SK-N-SH (cell line): ENCODE measurements around the gene PLCB1. TPM values are rescaled to one million over a fixed set of nuclear protein-coding genes. Genes with fewer than 3 reads are reported as not detected.

Experiments
- CTCF ChIA-PET: fragments of 300-600, 350-600 bp; formaldehyde crosslinking; extraction: SDS; loops from one replicate; lab custom pipeline; 2021; lab: Yijun Ruan, JAX
- POLR2A ChIA-PET: fragments of 350-600 bp; sonication (Branson Sonifier 250); formaldehyde crosslinking; extraction: SDS; loops from one replicate; lab custom pipeline; 2020; ENCODE audit warnings: antibody characterized with exemption, inconsistent platforms; lab: Yijun Ruan, JAX
- DNase-seq: peaks from one replicate; pipeline ENCODE4 v3.0.0; 2012
- H2AFZ ChIP-seq: fragments of 200-600 bp; sonication (generic); 2 replicates; pipeline ENCODE4 v1.8.1; 2016; ENCODE audit warnings: antibody characterized with exemption, mild to moderate bottlenecking, low read depth
- H3F3A ChIP-seq: fragments of 200-600 bp; sonication (generic); replicated peaks from 2 replicates; pipeline ENCODE3; 2016; ENCODE audit warnings: antibody characterized with exemption, mild to moderate bottlenecking; ENCODE audit not compliant: insufficient read depth
- H3K27ac ChIP-seq, 2 experiments: fragments of 200-500 bp in 1 of 2; fragments of 200-600 bp in 1 of 2; sonication (Bioruptor generic) in 1 of 2; sonication (generic), shearing (Covaris generic) in 1 of 2; 2 replicates each; pipeline versions ENCODE4 v1.5.1 to v1.6.1; 2014 to 2016; ENCODE audit warnings: low read depth in 2 of 2, inconsistent platforms in 1 of 2, low read length in 1 of 2, mild to moderate bottlenecking in 1 of 2, mixed read lengths in 1 of 2
- H3K27me3 ChIP-seq: fragments of 200-600 bp; sonication (generic), shearing (Covaris generic); 2 replicates; pipeline ENCODE4 v1.6.1; 2016; ENCODE audit warnings: mixed run types; ENCODE audit not compliant: insufficient read depth
- H3K36me3 ChIP-seq, 2 experiments: fragments of 200-500 bp in 1 of 2; fragments of 200-600 bp in 1 of 2; sonication (Bioruptor generic) in 1 of 2; sonication (generic) in 1 of 2; replicated peaks in 1 of 2; 2 replicates each; pipeline versions ENCODE3 to v1.5.1; 2014 to 2016; ENCODE audit warnings: low read length in 1 of 2, mild to moderate bottlenecking in 1 of 2; ENCODE audit not compliant: insufficient read depth in 2 of 2, control insufficient read depth in 1 of 2
- H3K4me1 ChIP-seq, 2 experiments: fragments of 200-500 bp in 1 of 2; fragments of 200-600 bp in 1 of 2; sonication (Bioruptor generic) in 1 of 2; sonication (generic), shearing (Covaris generic) in 1 of 2; 2 replicates each; pipeline versions ENCODE4 v1.5.1 to v1.6.1; 2014 to 2016; ENCODE audit warnings: low read depth in 1 of 2, low read length in 1 of 2, mixed run types in 1 of 2; ENCODE audit not compliant: insufficient read depth in 2 of 2, control insufficient read depth in 1 of 2
- H3K4me2 ChIP-seq: fragments of 200-600 bp; sonication (generic), shearing (Covaris generic); 2 replicates; pipeline ENCODE4 v1.6.1; 2017; ENCODE audit warnings: mixed run types
- H3K4me3 ChIP-seq, 2 experiments: fragments of 200-500 bp in 1 of 2; fragments of 200-600 bp in 1 of 2; sonication (Bioruptor generic) in 1 of 2; sonication (generic), shearing (Covaris generic) in 1 of 2; 2 replicates each; pipeline versions ENCODE4 v1.5.1 to v1.8.1; 2014 to 2016; ENCODE audit warnings: low read depth in 2 of 2, inconsistent platforms in 1 of 2, low read length in 1 of 2, mild to moderate bottlenecking in 1 of 2, mixed read lengths in 1 of 2, moderate library complexity in 1 of 2
- H3K79me2 ChIP-seq: fragments of 200-600 bp; sonication (generic); 2 replicates; pipeline ENCODE4 v1.8.1; 2017; ENCODE audit warnings: mild to moderate bottlenecking; ENCODE audit not compliant: insufficient read depth
- H3K9ac ChIP-seq: fragments of 200-600 bp; sonication (generic); 2 replicates; pipeline ENCODE4 v1.6.1; 2017; ENCODE audit warnings: mixed run types
- H3K9me2 ChIP-seq: fragments of 200-600 bp; sonication (generic); 2 replicates; pipeline ENCODE4 v1.6.1; 2017; ENCODE audit warnings: mixed run types
- H3K9me3 ChIP-seq: fragments of 200-600 bp; sonication (generic); 2 replicates; pipeline ENCODE4 v1.6.1; 2017; ENCODE audit warnings: mixed run types, mild to moderate bottlenecking, moderate library complexity
- H4K20me1 ChIP-seq: fragments of 200-600 bp; sonication (generic); 2 replicates; pipeline ENCODE4 v1.6.1; 2017; ENCODE audit warnings: mild to moderate bottlenecking, mixed run types; ENCODE audit not compliant: insufficient read depth
- CHD2 ChIP-seq: fragments of 150-350 bp; IDR thresholded peaks from 2 replicates; pipeline ENCODE4 v1.6.1; 2018; ENCODE audit warnings: low read length; ENCODE audit not compliant: partially characterized antibody
- EP300 ChIP-seq, 2 experiments: IDR thresholded peaks; 2 replicates each; pipeline versions ENCODE4 v1.4.0 to v1.6.1; 2012; ENCODE audit warnings: borderline replicate concordance in 1 of 2, low read depth in 1 of 2, low read length in 1 of 2
- FOSL2 ChIP-seq: IDR thresholded peaks from 2 replicates; pipeline ENCODE4 v1.4.0; 2012; ENCODE audit warnings: low read depth, mild to moderate bottlenecking, moderate library complexity, borderline replicate concordance
- FOXJ3 ChIP-seq: sonication (generic); formaldehyde crosslinking; IDR thresholded peaks from 2 replicates; pipeline ENCODE4 v1.5.1; 2020; ENCODE audit warnings: mild to moderate bottlenecking, missing genetic modification reagents
- FOXM1 ChIP-seq: IDR thresholded peaks from 2 replicates; pipeline ENCODE4 v1.4.0; 2012; ENCODE audit warnings: low read depth, mild to moderate bottlenecking
- JUND ChIP-seq: IDR thresholded peaks from 2 replicates; pipeline ENCODE4 v1.4.0; 2012
- MAX ChIP-seq: IDR thresholded peaks from 2 replicates; pipeline ENCODE4 v1.4.0; 2012; ENCODE audit warnings: low read depth
- NFIC ChIP-seq: IDR thresholded peaks from 2 replicates; pipeline ENCODE4 v1.4.0; 2012; ENCODE audit warnings: borderline replicate concordance
- NRF1 ChIP-seq: IDR thresholded peaks from 2 replicates; pipeline ENCODE4 v1.6.1; 2012; ENCODE audit warnings: low read depth, mild to moderate bottlenecking, low read length
- PBX3 ChIP-seq: IDR thresholded peaks from 2 replicates; pipeline ENCODE4; 2012
- POLR2AphosphoS5 ChIP-seq: IDR thresholded peaks from 2 replicates; pipeline ENCODE4 v1.6.1; 2012; ENCODE audit warnings: low read depth, low read length
- RCOR1 ChIP-seq: fragments of 150-350 bp; IDR thresholded peaks from 2 replicates; pipeline ENCODE4 v1.6.1; 2017; ENCODE audit warnings: antibody characterized with exemption, low read length
- REST ChIP-seq: IDR thresholded peaks from 2 replicates; pipeline ENCODE4 v1.6.1; 2012; ENCODE audit warnings: mild to moderate bottlenecking, low read depth, low read length, moderate library complexity
- SIN3A ChIP-seq: IDR thresholded peaks from 2 replicates; pipeline ENCODE4 v1.6.1; 2012; ENCODE audit warnings: low read depth, mild to moderate bottlenecking, low read length, moderate library complexity, borderline replicate concordance
- TAF1 ChIP-seq: IDR thresholded peaks from 2 replicates; pipeline ENCODE4 v1.6.1; 2012; ENCODE audit warnings: low read depth, mild to moderate bottlenecking, low read length, moderate library complexity, borderline replicate concordance
- TCF12 ChIP-seq: IDR thresholded peaks from 2 replicates; pipeline ENCODE4 v1.4.0; 2012
- TEAD4 ChIP-seq: IDR thresholded peaks from 2 replicates; pipeline ENCODE4 v1.4.0; 2012; ENCODE audit warnings: mild to moderate bottlenecking, borderline replicate concordance; ENCODE audit not compliant: insufficient read depth
- YY1 ChIP-seq: IDR thresholded peaks from 2 replicates; pipeline ENCODE4 v1.4.0; 2012; ENCODE audit warnings: low read depth, mild to moderate bottlenecking
- WGBS: methylation state at CpG from one replicate; pipeline ENCODE4 v1.1.6; 2017; ENCODE audit warnings: low lambda C conversion rate; 5-methylcytosine and 5-hydroxymethylcytosine counted together
- polyA plus RNA-seq, 3 experiments: library from polyadenylated mRNA; depleted of rRNA; stranded (reverse); fragments of >200 nt; gene quantifications; 2 replicates each; pipeline ENCODE4 v1.2.3, GENCODE V29; 2012

PLCB1 gene
- polyA plus RNA-seq, 1 of the 3 experiments (the other 2 are of a cell fraction): 10.5 TPM

- no peak overlapping the region; a peak in 2 of 4 replicates for H3K4me3 ChIP-seq
- no peaks in the 10 kb centered on the region for H4K20me1 ChIP-seq
- no peaks in the 10 kb centered on the region for H3K9me3 ChIP-seq
- WGBS: 15% methylated on average over 1 of the region's 1 CpG
- no peak overlapping the region for H2AFZ ChIP-seq
- peaks cover 72% of the 10 kb centered on the region for H3F3A ChIP-seq
- POLR2A ChIA-PET: no interaction called here
- no peak for DNase-seq
- H3K4me2 ChIP-seq: peak overlapping the region; percentile 66
- H3K9ac ChIP-seq: peak overlapping the region; percentile 36; the same call in 1 of the 2 replicates
- H3K79me2 ChIP-seq: peaks cover 57% of the 10 kb centered on the region
- H3K27me3 ChIP-seq: no peaks in the 10 kb centered on the region
- peaks cover 3 to 5% of the 10 kb centered on the region in 2 experiments for H3K36me3 ChIP-seq
- H3K4me1 ChIP-seq: peaks cover 5 to 87% of the 10 kb centered on the region in 2 experiments; a peak in 3 of 4 replicates
- H3K27ac ChIP-seq: peak overlapping the region; percentile 70 to 76; a peak in 3 of 4 replicates
- no peaks in the 10 kb centered on the region for H3K9me2 ChIP-seq
- TF ChIP-seq MAX (peak; percentile 64; the same call in 1 of the 2 replicates), RCOR1 (no peak), EP300 (IDR thresholded peaks at IDR 0.05; ENCODE audit: borderline replicate concordance in 1 of 2, low read depth in 1 of 2, low read length in 1 of 2) (peak in 1 of 2 experiments; percentile 93; a peak in 2 of 4 replicates), TEAD4 (peak; percentile 82), POLR2AphosphoS5 (peak; percentile 63; the same call in 1 of the 2 replicates), NFIC (peak; percentile 97), NRF1 (no peak), FOXJ3 (CRISPR knock-in tag) (no peak), TCF12 (peak; percentile 91), JUND (peak; percentile 95), SIN3A (no peak; the same call in 1 of the 2 replicates), CHD2 (no peak), FOSL2 (peak; percentile 89), YY1 (peak; percentile 46; the same call in 1 of the 2 replicates), TAF1 (no peak), PBX3 (peak; percentile 97), FOXM1 (peak; percentile 89), REST (0 out of 2 replicates have a peak, but pooled peaks have one; percentile 26)
- CTCF ChIA-PET: no interaction called here
Observed at GRCh38 chr20:8152183-8152582, 20.1 kb downstream of the PLCB1 start.
